T-helper 1 cell treated with Interleukin-12 subunit alpha and Interleukin-12 subunit beta and Interleukin-4 antibody, amounts not matched to agents 30 μg/mL and 1 μg/mL, for 36 hours (primary cell): ENCODE results near the gene APOL6.

Source experiments
- H3K27ac Mint-ChIP-seq: one replicate; pipeline ENCODE4 v1.8.0; 2021; ENCODE audit warnings: mild to moderate bottlenecking, mixed read lengths
- H3K27me3 Mint-ChIP-seq: one replicate; pipeline ENCODE4 v1.8.0; 2021; ENCODE audit warnings: low read depth, mixed read lengths
- H3K36me3 Mint-ChIP-seq: one replicate; pipeline ENCODE4 v1.8.0; 2021; ENCODE audit warnings: low read depth, mixed read lengths
- H3K4me1 Mint-ChIP-seq: one replicate; pipeline ENCODE4 v1.8.0; 2021; ENCODE audit warnings: low read depth, mixed read lengths
- H3K4me3 Mint-ChIP-seq: one replicate; pipeline ENCODE4 v1.8.0; 2021; ENCODE audit warnings: mild to moderate bottlenecking, moderate library complexity, mixed read lengths
- H3K9me3 Mint-ChIP-seq: one replicate; pipeline ENCODE4 v1.8.0; 2021; ENCODE audit warnings: mixed read lengths

APOL6 gene

GRCh38 chr22:35638410-35638809, 9.8 kb upstream of the APOL6 start:
- H3K4me3 Mint-ChIP-seq = no peak overlapping the region
- peaks cover 11% of the 10 kb centered on the region for H3K4me1 Mint-ChIP-seq
- peaks cover 9% of the 10 kb centered on the region for H3K27me3 Mint-ChIP-seq
- H3K9me3 Mint-ChIP-seq = no peaks in the 10 kb centered on the region
- no peaks in the 10 kb centered on the region for H3K36me3 Mint-ChIP-seq
- H3K27ac Mint-ChIP-seq = no peak overlapping the region

DNA sequence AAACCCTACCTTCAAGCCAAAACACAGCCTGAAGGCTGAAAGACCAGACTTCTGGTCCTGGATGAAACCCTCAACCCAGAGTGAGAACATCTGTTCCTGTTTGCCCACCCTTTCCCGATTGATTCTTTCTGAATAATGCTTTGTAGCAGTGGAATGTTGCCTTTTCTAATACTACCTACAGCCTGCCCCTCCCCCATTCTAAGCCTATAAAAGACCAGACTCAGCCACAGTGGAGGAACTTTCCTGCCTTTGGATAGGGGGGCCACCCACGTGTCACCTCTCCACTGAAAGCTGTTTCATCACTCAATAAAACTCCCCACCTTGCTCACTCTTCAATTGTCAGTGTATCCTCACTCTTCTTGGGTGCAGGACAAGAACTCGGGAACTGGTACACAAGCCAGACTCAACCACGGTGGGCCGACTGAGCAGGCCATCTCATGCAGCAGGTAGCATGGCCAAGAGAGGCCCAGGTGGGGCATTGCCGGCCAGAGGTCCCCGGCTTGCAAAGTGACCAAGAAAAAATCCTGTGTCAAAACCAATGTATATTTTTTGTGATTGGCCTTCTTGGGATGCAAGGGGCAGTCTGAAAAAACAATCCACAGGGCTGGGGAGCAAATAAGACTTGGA, 6.6 kb upstream of the APOL6 start:
- Mint-ChIP-seq H3K36me3 (no peaks in the 10 kb centered on the region), H3K9me3 (no peaks in the 10 kb centered on the region), H3K27me3 (peaks cover 4% of the 10 kb centered on the region), H3K27ac (no peak overlapping the region), H3K4me3 (no peak overlapping the region), H3K4me1 (peaks cover 5% of the 10 kb centered on the region)

DNA sequence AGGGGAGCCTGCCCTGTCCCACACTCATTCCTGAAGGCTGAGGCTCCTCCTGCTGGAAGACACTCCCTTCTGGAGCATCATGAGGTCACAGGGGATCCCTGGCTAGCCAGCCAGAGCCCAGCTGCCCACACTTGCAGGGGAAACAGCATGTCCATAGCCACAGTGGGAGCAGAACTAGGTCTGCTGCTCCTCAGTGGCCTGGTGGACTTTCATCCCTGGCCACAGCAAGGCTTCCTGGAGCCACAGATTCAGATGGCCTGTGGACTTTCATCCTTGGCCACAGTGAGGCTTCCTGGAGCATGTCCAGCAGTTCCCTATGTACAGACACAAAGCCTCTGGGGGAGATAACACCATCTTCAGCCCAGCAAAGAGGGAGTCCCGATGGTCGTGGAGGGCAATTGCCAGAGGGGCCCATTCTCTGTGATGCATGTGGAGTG, 5.9 kb upstream of the APOL6 start:
- no peaks in the 10 kb centered on the region for H3K27me3 Mint-ChIP-seq
- H3K36me3 Mint-ChIP-seq = no peaks in the 10 kb centered on the region
- peaks cover 10% of the 10 kb centered on the region for H3K4me1 Mint-ChIP-seq
- H3K27ac Mint-ChIP-seq = no peak overlapping the region
- no peaks in the 10 kb centered on the region for H3K9me3 Mint-ChIP-seq
- H3K4me3 Mint-ChIP-seq = no peak overlapping the region

DNA sequence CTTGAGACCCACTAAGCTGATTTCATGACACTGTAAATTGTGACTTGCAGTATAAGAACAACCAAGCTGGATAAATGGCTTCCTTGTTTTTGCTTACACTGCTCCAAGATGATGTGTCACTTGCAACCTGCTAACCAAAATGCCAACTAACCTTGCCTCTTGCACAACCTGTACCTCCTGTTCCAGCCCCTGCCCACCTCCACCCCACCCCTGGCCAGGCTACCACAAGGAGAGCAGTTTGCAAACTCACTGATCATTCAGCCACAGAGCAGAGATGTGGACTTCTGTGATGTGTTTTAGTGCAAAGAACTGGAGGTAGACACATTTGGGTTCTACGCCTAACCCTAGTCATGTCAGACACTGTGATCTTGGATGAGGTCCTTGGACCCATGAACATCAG, 4.3 kb upstream of the APOL6 start:
- H3K9me3 Mint-ChIP-seq = no peaks in the 10 kb centered on the region
- no peaks in the 10 kb centered on the region for H3K27me3 Mint-ChIP-seq
- H3K36me3 Mint-ChIP-seq = peaks cover 6% of the 10 kb centered on the region
- H3K27ac Mint-ChIP-seq = no peak overlapping the region
- no peak overlapping the region for H3K4me3 Mint-ChIP-seq
- peaks cover 12% of the 10 kb centered on the region for H3K4me1 Mint-ChIP-seq

DNA sequence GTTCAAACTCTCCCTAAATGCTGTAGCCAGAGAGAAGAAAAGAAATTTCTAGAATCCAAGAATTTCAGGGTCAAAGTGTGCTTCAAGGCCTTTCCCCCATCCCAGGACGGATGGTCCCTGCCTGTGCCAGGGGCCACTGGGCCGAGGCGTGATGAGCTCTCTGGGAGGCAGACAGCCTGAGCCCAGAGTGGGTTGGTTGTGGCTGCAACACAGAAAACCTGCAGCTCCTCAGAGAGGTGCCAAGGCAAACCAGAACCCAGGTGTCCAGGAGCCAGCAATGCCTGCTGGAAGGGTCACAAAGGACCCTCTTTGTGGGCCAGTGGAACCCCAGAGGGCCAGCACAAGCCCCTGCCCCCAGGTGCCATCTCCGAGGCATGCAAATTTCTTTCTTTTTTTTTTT, 2.6 kb upstream of the APOL6 start:
- Mint-ChIP-seq H3K4me1 (peaks cover 21% of the 10 kb centered on the region), H3K9me3 (no peaks in the 10 kb centered on the region), H3K36me3 (peaks cover 19% of the 10 kb centered on the region), H3K4me3 (no peak overlapping the region), H3K27me3 (no peaks in the 10 kb centered on the region), H3K27ac (no peak overlapping the region)

GRCh38 chr22:35649026-35649553, 844 bp downstream of the APOL6 start:
- peak overlapping the region; percentile 100 for H3K27ac Mint-ChIP-seq
- H3K9me3 Mint-ChIP-seq = peaks cover 4% of the 10 kb centered on the region
- no peaks in the 10 kb centered on the region for H3K27me3 Mint-ChIP-seq
- peaks cover 33% of the 10 kb centered on the region for H3K4me1 Mint-ChIP-seq
- H3K36me3 Mint-ChIP-seq = peaks cover 44% of the 10 kb centered on the region
- peak overlapping the region; percentile 100 for H3K4me3 Mint-ChIP-seq

- H3K27me3 Mint-ChIP-seq = no peaks in the 10 kb centered on the region
- peak overlapping the region; percentile 100 for H3K4me3 Mint-ChIP-seq
- peaks cover 4% of the 10 kb centered on the region for H3K9me3 Mint-ChIP-seq
- H3K27ac Mint-ChIP-seq = peak overlapping the region; percentile 100
- peaks cover 34% of the 10 kb centered on the region for H3K4me1 Mint-ChIP-seq
- H3K36me3 Mint-ChIP-seq = peaks cover 49% of the 10 kb centered on the region
These were observed 1.5 kb downstream of the APOL6 start for GRCh38 chr22:35649636-35650250.

GRCh38 chr22:35651085-35651484, 2.8 kb downstream of the APOL6 start:
- peaks cover 61% of the 10 kb centered on the region for H3K36me3 Mint-ChIP-seq

DNA sequence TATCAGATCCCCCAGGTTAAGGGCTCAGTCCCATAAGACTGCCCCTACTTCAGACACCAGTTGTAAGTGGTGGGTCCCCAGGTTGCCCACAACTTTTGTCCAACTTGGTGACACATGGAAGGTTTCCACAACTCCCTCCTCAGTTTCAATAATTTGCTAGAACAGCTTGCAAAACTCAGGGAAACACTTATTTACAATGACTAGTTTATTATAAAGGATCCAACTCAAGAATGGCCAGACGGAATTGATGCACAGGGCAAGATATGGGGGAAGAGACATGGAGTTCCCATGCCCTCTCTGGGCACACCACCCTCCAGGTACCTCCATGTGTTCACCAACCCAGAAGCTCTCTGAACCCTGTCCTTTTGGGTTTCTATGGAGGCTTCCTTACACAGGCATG, 5.6 kb downstream of the APOL6 start:
- no peaks in the 10 kb centered on the region for H3K27me3 Mint-ChIP-seq
- H3K4me1 Mint-ChIP-seq = peaks cover 50% of the 10 kb centered on the region
- no peak overlapping the region for H3K27ac Mint-ChIP-seq
- peaks cover 83% of the 10 kb centered on the region for H3K36me3 Mint-ChIP-seq
- H3K9me3 Mint-ChIP-seq = peaks cover 4% of the 10 kb centered on the region
- H3K4me3 Mint-ChIP-seq = no peak overlapping the region

More at GRCh38 chr22:35651085-35651484, 2.8 kb downstream of the APOL6 start:
- no peak overlapping the region for H3K27ac Mint-ChIP-seq
- H3K27me3 Mint-ChIP-seq = no peaks in the 10 kb centered on the region
- peak overlapping the region; percentile 51 for H3K4me3 Mint-ChIP-seq
- peaks cover 4% of the 10 kb centered on the region for H3K9me3 Mint-ChIP-seq
- peaks cover 40% of the 10 kb centered on the region for H3K4me1 Mint-ChIP-seq

GRCh38 chr22:35656284-35656752, 8.1 kb downstream of the APOL6 start:
- H3K36me3 Mint-ChIP-seq = peaks cover 85% of the 10 kb centered on the region
- H3K9me3 Mint-ChIP-seq = peaks cover 6% of the 10 kb centered on the region
- H3K4me3 Mint-ChIP-seq = no peak overlapping the region

DNA sequence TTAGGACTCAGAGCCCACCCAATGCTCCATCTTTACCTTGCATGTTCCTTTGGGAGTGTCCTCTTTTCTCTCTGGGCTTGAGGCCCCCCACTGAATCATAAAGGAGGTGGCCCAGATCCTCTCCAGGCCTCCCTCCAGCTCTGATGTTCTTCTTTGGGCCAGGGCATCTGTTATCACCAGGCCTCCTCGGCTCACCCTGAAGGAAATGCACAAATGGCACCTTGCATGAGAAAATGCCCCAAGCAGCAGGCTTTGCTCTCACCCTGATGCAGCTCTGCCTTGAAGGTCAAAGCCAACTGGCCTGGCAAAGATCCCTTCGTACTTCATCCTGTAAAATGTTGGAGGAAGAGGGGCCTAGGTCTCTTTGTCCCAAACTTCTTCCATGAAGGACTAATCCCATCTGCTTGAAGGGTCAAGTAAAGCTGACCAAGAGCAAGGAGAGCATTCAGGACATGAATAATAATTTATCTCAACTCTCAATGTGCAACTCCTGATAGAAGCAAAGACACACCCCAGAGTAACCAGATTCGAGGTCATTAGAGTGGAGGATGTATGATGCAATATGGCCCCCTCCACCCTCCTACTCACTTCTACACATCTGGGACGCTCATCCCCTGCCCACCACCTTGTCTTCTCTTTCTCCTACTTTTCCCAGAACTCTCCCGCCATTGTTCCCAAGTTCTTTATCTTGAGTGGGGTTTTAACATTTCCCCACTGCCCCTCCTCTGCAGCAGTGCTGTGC, 9.5 kb downstream of the APOL6 start:
- H3K4me1 Mint-ChIP-seq = peaks cover 67% of the 10 kb centered on the region
- H3K27me3 Mint-ChIP-seq = no peaks in the 10 kb centered on the region
- peaks cover 10% of the 10 kb centered on the region for H3K9me3 Mint-ChIP-seq
- H3K4me3 Mint-ChIP-seq = no peak overlapping the region
- peak overlapping the region; percentile 55 for H3K27ac Mint-ChIP-seq
- H3K36me3 Mint-ChIP-seq = peaks cover 90% of the 10 kb centered on the region

More at GRCh38 chr22:35656284-35656752, 8.1 kb downstream of the APOL6 start:
- Mint-ChIP-seq H3K4me1 (peaks cover 56% of the 10 kb centered on the region), H3K27ac (no peak overlapping the region), H3K27me3 (no peaks in the 10 kb centered on the region)

GRCh38 chr22:35660291-35661127, 12.3 kb downstream of the APOL6 start:
- peak overlapping the region; percentile 90 for H3K27ac Mint-ChIP-seq
- H3K4me3 Mint-ChIP-seq = peak overlapping the region; percentile 60
- peaks cover 25% of the 10 kb centered on the region for H3K9me3 Mint-ChIP-seq
- H3K27me3 Mint-ChIP-seq = no peaks in the 10 kb centered on the region
- H3K36me3 Mint-ChIP-seq = peaks cover 86% of the 10 kb centered on the region
- H3K4me1 Mint-ChIP-seq = peaks cover 52% of the 10 kb centered on the region

- H3K27ac Mint-ChIP-seq = peak overlapping the region; percentile 49
- H3K27me3 Mint-ChIP-seq = no peaks in the 10 kb centered on the region
- H3K9me3 Mint-ChIP-seq = peaks cover 25% of the 10 kb centered on the region
- peaks cover 49% of the 10 kb centered on the region for H3K4me1 Mint-ChIP-seq
- no peak overlapping the region for H3K4me3 Mint-ChIP-seq
- H3K36me3 Mint-ChIP-seq = peaks cover 80% of the 10 kb centered on the region
These were observed 13.2 kb downstream of the APOL6 start for GRCh38 chr22:35661464-35661863.

GRCh38 chr22:35662914-35663313, 14.7 kb downstream of the APOL6 start:
- peaks cover 80% of the 10 kb centered on the region for H3K36me3 Mint-ChIP-seq
- peaks cover 33% of the 10 kb centered on the region for H3K9me3 Mint-ChIP-seq
- H3K27ac Mint-ChIP-seq = no peak overlapping the region
- no peaks in the 10 kb centered on the region for H3K27me3 Mint-ChIP-seq
- H3K4me3 Mint-ChIP-seq = no peak overlapping the region
- peaks cover 45% of the 10 kb centered on the region for H3K4me1 Mint-ChIP-seq
